Right lung (tissue), 5 donors: ENCODE data around the gene ZNF607. TPM values are rescaled to one million over a fixed set of nuclear protein-coding genes. Genes with fewer than 3 reads are reported as not detected.

ENCODE experiments used
- DNase-seq, 2 donors: peaks; one replicate each; pipeline ENCODE4 v3.0.0-alpha.2; 2013
- polyA plus RNA-seq, 5 donors: library from polyadenylated mRNA; unstranded; fragments of 120-200 nt; gene quantifications; one replicate each; pipeline versions ENCODE4 v1.2.1 to v1.2.3, GENCODE V29; 2013; ENCODE audit warnings: inconsistent platforms in 1 of 5, low replicate concordance in 1 of 5; ENCODE audit not compliant: insufficient read length in 5 of 5, insufficient read depth in 1 of 5

Gene ZNF607
- polyA plus RNA-seq, 5 donors: 9.4 to 14.1 (median 11.7) TPM

GRCh38 chr19:37654629-37655300 is 64.8 kb downstream of the ZNF607 start:
- no peak for DNase-seq

GRCh38 chr19:37654118-37654517 is 65.4 kb downstream of the ZNF607 start:
- DNase-seq: peak; percentile 2 to 11

Other genes with a start within 250 kb of the ZNF607 start
- gene ZNF793, start 212.8 kb downstream of the ZNF607 start, polyA plus RNA-seq: 10 to 100 TPM; 19.5 to 40.2 (median 33.5) TPM
- 10 to 100 TPM in 4 of 5 donors, 1 to 10 TPM in 1; 9.1 to 15.6 (median 11.6) TPM for gene ZNF571, start 125.0 kb downstream of the ZNF607 start, polyA plus RNA-seq
- 1 to 10 TPM; 4.9 to 7.2 (median 6.9) TPM for gene ZNF540, start 124.9 kb downstream of the ZNF607 start, polyA plus RNA-seq
- gene ZFP30, start 64.3 kb downstream of the ZNF607 start, polyA plus RNA-seq: 10 to 100 TPM; 14.2 to 29.2 (median 22.6) TPM
- 10 to 100 TPM in 4 of 5 donors, 1 to 10 TPM in 1; 8.5 to 26.3 (median 19.6) TPM for gene ZNF573, start 59.8 kb upstream of the ZNF607 start, polyA plus RNA-seq
- gene WDR87, start 186.8 kb upstream of the ZNF607 start, polyA plus RNA-seq: under 1 TPM; 0.01 to 0.04 (median 0.03) TPM
- gene SIPA1L3, start 187.4 kb upstream of the ZNF607 start, polyA plus RNA-seq: 10 to 100 TPM; 16.4 to 25.3 (median 24.9) TPM